HG02973 (cell line): ENCODE results near the gene RASL12.
"Not testable (repeated sequence)": the region's sequence is repeated elsewhere in the genome, so short reads cannot be mapped to it uniquely, and the experiment has no call there.

Experiments
- ATAC-seq: cut with Tn5 transposase; IDR thresholded peaks from one replicate; pipeline ENCODE4 v1.9.1; 2021; ENCODE audit warnings: moderate library complexity; ENCODE audit not compliant: unreplicated experiment

The RASL12 gene, protein sequence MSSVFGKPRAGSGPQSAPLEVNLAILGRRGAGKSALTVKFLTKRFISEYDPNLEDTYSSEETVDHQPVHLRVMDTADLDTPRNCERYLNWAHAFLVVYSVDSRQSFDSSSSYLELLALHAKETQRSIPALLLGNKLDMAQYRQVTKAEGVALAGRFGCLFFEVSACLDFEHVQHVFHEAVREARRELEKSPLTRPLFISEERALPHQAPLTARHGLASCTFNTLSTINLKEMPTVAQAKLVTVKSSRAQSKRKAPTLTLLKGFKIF

DNA sequence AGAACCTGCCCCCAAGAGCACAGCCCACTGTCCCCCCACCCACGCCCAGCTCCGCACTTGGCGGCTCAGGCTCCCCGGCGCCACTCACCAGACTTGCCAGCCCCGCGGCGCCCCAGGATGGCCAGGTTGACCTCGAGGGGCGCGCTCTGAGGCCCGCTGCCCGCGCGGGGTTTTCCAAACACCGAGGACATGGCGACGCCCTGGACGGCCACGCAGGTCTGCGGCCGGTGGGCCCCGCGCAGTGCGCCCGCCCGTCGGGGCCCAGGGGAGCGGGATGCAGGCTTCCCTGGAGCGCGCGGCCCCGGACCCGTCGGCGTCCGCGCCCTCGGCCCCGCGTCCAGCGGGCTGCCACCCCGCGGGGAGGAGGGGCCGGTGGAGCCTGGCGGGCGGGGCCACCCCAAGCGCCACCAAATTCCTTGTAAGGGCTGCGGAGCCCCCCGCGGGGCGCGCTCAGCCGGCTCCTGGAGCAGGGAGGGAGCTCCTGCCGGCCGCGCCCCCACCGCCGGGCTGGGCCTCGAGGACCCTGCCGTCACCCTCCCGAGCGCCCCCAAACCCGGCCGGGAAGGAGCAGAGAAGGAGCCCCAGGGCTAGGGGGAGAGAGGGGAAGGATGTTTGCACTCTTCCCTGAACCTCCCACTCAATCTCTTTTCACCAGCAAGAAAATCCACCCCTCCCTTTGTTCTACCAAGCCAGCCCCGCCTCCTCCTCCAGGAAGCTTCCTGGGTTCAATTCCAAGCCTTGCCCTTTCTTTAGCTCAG, at the start of gene RASL12:
Gene RASL12 (minus strand): TSS at position 347 of the 758 bp plus-strand sequence. CDS start 156 bp downstream, at position 191.
- ATAC-seq = no peak

DNA sequence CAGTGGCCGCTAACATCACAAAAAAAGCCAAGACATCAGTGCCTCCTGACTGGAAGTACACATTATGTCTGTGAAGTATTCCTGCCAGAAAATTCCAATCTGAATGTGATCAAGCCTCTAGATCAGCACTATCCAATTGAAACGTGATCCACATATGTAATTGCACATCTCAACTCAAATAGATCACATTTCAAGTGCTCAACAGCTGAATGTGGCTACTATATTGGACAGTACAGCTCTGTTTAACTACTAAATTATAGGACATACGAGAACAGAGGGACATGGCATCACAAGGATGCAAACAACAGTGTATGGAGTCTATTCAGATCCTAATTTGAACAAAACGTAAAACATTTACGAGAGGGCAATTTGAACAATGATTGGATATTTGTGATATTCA, 47.8 kb upstream of the RASL12 start:
- no peak for ATAC-seq

DNA sequence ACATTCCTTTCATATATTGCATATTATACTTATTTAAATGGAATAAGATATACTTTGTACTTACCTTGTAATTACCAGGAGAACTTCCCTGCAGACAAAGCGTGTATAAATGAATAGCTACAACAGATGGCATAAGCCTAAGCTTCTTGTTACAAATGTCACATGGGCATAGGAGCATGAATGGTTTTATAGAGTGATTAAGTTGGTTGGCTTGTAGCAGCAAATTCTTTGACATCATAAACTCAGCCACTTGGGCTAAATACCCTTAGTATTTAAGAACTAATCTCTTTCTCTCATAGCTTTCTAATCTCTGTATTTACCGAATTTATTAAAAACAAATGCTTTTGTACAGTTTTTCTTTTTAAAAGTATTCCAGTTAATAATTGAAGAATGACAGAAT, 47.3 kb upstream of the RASL12 start, which contains the start of gene UBAP1L:
Gene UBAP1L (minus strand): TSS at position 115 of the 400 bp plus-strand sequence. CDS start 8,985 bp downstream, outside the sequence.
- no peak for ATAC-seq

DNA sequence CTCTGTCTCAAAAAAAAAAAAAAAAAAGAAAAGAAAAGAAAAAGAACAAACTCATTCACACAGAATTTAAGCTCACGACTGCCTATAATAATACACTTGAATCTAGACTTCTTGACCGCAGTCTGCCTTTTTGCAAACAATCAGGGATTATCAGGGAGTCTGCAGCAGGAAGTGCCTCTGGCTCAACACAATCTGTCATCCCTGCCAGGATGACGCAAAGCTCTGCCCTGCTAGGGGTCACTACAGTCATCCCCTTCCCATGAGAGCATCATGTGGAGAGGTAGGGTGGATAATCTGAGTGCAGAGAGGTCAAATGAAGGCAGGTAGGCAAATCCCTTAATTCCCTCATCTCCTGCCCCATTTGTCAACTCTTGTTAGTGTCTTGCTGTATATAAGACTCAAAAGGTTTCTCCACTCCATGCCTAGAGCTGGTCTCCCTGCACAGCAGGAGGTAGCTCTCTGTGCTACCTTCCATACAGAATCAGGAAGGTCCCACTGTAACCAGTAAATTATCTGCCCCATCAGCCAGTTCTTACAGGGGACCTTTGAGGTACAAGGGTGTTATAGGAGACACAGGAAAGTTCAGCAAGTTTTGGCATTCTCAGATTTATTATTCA, 43.0 kb upstream of the RASL12 start:
- no peak for ATAC-seq

DNA sequence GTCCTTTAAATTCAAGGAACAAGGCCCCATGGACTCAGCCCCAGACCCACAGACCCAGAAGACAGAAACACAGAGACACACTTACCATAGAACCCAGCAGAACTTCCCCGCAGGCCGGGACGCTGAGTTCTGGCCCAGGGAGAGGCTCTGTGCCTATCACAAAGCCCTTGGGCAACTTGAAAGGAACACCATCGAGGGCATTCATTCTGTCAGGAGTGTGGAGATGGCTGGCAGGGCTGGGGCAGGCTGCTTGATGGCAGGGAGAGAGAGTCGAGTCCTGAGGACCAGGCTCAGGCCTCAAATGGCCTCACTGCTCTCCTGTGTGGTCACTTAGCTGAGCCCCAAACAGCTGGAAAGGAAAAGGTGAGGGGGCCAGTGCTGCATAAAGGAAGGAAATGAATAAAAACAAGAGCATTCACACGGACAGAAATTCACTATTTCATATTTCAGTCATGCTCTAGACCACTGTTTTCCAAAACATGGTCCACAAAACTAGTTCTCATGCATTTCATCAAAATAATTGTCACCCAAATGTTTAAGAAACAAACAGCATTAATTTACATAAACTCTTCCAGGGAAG, 38.3 kb upstream of the RASL12 start:
- no peak for ATAC-seq

DNA sequence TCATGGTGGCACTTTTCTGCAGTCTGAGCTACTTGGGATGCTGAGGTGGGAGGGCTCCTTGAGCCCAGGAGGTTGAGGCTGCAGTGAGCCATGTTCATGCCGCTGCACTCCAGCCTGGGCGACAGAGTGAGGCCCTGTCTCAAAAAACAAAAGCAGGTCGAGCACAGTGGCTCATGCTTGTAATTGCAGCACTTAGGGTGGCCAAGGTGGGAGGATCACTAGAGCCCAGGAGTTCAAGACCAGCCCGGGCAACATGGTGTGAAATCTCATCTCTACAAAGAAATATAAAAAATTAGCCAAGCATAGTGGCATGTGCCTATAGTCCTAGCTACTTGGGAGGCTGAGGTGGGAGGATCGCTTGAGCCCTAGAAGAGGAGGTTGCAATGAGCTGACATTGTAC, 37.2 kb upstream of the RASL12 start:
- no peak for ATAC-seq

DNA sequence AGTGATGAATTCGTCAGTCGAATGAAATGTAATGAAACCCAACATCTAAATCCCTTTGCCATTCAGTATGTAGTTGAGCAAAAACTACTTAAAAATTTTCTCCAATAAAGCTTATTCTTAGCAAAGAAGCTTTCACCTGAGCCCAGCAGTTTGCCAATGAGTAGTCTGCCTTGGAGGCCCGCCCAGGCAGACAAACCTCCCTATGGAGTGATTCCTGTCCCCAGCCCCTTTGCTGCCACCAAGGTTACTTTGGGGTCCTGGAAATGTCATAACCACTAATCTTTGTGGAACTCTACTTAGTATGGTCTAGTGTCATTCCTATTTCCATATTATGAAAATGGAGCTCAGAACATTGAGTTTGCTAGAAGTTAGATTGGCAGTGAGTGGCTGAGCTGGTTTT, 35.1 kb upstream of the RASL12 start:
- no peak for ATAC-seq

DNA sequence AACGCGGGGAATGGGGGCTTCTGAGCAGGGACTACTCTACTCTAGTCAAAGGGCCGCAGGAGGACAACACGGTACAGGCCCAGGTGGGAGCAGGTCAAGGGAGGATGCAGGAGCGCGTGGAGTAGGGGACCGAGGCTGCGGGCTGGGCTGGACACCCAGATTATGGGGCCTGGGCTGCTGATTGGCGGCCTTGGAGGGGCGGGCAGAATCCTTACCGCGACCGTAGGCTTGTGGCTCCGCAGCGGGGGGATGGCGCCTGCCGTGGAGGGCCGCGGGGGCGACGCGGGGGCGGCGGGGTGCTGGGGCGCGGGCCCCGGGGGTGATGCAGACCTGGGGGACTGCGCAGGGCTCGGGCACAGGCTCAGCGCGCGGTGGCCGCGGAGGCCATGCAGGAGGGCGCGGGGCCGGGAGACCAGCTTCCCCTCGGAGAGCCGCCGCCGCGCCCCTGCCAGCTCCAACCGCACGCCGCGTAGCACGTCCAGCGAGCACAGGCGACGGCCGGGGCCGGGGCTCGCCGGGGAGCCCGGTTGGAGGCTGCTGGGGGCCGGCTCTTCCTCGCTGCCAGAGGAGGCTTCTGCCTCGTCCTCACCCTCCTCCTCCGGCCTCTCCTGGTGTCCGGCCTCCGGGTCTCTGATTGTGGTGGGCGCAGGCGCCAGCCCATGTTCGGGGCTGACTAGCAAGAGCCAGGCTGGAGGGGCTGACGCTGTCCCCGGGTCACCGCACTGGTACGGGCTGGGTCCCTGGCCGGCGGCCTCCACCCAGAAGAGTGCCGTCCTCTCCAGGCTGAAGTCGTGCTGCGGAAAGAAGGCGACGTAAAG, 34.3 kb upstream of the RASL12 start:
- no peak for ATAC-seq

DNA sequence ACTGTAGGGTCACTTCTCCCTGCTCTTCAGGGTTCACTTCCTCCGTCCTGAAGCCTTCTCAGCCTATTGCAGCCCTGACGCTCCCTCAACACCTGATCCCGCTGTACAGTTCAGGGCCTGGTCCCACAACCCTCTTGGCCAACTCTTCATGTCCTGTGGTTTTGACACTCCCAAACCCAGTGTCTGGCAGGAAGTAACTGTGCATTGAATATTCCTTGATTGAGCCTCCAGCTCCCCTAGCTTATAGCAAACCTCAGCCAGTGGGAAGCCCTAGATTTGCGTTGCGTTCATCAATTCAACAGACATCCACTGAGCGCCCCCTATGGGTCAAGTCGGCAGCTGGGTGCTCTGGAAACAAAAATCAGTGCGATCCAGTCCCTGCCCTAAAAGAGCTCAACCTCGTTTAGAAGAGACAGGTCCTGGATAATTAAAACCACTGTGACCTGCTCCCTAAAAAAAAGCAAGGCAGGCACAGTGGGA, 33.7 kb upstream of the RASL12 start:
- no peak for ATAC-seq

DNA sequence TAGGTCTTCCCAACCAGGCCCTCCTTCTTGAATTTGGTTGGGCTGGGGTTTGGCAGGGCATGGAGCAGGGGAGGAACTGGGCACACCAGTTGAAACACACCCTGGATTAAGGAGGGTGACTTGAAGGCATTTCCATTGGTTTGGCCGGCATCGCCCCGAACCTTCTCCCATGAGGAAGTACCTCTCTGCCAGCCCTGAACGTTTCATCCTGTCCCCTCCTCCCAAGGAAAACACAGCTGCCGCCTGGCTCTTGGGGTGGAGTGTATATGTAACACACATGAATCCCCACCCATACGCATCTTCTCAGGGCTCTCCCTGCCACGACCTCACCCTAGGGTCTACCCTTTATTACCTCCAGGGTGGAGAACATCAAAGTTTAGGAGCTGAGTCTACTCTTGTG, 32.7 kb upstream of the RASL12 start:
- ATAC-seq = no peak

DNA sequence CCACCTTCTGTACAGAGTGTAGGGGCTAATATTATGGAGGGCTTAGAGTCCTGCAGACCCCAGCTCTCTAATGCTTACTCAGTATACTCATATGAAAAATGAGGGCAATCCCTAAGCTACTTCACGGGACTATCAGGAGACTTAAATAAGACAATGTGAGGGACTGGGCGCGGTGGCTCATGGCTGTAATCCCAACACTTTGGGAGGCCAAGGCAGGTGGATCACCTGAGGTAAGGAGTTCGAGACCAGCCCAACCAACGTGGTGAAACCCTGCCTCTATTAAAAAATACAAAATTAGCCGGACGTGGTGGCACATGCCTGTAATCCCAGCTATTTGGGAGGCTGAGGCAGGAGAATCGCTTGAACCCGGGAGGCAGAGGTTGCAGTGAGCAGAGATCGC, 32.0 kb upstream of the RASL12 start:
- not testable (repeated sequence) for ATAC-seq

DNA sequence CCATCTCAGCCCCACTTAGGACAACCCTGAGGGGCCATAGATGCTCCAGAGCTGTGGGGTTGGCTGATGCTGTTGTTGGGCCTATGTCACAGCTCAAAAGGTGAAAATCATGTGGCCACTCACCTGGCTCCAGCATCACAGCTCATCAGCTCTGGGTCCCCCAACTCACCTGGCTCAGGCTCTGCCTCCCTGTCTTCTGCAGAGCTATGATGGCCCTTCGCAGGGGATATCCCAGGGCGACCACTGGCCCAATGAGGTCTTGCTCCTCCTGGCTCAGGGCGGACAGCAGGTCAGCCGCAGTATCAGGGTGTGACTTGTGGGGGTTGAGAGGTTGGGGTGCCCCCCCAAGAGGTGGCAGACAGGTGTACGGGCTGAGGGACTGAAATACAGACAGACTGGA, 31.5 kb upstream of the RASL12 start:
- no peak for ATAC-seq

DNA sequence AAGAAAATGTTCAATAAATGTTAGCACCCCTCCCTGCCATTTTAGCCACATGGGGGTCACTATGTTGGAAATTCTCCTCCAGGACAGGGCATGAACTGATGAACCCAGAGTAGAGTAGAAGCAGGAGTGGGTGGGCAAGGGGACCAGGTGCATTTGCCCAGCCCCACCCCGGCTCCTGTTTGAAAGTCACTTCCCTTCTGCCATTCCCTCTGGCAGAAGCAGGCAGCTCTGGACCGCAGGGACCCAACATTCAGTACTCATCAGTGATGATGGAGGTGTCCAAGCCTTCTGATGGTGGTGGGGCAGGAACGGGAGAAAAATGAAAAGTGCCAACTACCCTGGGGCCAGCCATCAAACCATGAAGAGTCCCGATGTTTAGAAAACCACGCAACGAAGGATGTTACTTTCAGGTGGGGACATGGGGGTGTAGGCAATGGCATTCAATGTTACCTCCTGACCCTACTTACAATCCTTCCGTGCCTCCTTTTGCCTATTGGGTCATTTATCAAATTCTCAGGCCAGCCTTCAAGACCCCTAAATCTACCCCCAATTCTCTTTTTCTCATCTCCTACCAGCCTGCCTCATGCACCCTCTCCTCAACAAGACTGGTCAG, 30.0 kb upstream of the RASL12 start:
- no peak for ATAC-seq

DNA sequence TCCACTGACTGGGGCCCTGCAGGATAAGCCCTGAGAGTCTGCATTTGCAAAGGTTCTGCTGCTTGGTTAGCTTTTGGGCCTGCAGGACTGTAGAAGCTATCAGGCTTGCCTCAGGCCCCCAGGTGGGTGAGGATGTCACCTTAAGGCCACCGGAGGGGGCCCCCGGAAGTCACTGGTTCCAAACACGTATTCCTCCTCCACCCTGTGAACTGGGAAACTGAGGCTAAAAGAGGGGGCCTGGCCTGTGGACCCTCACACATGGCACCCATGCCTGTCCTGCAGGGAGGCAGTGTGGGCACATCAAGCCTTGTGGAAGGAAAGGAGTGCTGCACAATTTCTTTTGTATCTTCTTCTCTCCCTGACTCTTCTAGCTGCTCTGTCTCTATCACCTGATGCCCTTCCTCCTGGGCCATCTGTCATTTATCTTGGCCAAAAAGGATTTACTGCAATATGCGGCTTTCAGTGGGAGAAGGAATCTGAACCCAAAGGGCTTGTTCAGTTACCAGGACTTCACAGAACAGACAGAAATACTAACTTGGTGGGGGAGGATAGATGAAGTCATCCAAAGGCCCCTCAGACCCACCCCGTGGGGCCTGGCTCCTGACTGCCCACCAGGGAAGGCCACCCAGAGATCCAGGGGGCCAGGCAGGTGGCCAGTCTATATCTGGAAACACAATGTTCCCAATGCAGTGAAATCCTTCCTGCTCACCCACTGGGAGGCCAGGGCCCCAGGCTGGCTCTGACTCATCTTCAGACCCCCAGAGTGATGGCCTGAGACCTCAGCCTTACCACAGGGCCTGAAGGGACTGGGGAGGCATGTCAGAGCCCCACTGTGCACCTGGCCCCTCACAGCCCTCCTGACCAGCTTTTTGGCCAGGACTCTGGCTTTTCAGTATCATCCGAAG, 28.9 kb upstream of the RASL12 start:
- ATAC-seq = no peak

DNA sequence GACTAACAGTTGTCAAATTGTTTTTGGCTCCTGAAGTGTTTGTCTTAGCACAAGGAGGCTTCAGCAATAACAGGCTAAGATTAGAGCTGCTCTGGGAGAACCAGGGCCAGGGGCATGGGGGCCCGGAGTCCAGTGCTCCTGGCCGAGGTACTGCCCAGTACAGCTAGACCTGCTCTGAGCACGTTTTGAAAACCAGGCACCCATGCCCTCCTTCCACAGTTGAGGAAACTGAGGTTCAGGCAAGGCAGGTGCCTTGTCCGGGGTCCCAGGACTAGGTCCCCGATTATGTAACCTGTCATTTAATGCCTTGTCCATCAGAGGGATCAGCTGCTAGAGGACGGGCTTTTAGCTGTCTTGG, 27.9 kb upstream of the RASL12 start:
- ATAC-seq = no peak

DNA sequence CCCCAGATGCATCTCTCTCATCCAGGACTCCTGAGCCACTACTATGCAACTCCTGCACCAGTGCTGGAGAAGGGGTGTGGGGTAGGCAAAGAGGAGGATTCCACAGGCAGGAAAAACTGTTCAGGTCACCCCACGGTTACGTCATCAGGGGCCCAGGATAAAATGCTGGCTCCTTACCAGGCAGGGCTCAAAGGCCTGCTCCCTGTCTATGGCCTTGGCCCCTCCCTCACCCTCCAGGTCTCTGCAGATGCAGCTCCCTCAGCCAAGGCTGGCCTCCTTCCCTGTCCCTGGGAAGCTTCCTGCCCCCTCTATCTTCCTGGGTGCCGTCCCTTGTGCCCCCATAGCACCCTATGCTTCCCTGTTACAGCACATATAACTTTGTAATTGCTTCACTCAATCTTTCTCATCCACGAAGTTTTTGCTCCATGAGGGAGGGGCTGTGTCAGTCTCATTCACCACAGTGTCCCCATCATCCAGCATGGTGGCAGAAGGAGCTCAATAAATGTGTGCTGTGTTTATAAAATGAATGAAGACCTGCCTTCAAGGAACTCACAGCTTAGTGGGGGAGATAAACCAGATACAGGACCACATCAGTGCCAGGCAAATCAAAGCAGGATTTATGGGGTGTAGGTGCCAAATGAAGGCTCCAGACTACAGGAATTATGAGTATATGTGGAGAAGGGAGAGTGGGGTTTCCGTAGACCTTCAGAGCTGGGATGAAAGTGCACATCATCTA, 27.4 kb upstream of the RASL12 start:
- no peak for ATAC-seq

DNA sequence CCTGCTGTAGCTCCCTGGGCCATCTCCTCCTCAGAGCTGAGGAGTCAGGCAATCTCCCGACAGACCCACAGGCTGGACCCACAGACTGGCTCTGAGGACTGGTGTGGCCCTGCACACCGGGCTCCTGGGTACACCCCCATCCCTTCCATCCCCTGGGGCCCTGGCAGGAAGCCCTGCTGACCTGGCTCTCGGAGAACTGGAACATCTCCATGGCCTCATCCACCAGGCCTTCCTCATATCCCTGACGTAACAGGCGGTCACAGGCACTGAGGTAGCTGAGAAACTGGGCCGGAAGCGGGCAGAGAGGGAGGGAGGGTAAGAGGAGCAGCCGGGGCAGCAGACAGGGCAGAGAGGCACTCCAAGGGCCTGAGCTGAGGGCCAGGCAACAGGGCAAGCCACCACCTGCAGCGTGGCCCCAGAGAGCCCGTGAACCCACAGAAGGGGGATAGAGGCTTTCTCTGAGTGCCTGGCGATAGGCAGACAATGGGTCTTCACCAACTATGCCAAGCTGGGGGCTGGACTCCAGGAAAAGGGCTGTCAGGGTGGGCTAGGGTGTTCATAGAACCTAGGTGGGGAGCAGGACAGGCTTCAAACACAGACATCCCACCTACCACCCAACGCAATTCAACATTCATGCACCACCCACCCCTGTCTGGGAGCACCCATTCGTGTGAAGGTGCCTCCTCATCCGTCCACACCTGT, 26.7 kb upstream of the RASL12 start:
- ATAC-seq = no peak

DNA sequence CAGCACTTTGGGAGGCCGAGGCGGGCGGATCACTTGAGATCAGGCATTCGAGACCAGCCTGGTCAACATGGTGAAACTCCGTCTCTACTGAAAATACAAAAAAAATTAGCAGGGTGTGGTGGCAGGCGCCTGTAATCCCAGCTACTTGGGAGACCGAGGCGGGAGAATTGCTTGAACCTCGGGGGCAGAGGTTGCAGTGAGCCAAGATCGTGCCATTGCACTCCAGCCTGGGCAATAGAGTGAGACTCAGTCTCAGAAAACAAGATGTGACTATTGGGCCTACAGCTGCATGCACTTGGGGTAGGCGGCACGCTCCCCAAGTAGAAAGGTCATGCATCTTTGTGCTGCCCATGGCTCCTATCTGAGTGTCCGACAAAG, 26.0 kb upstream of the RASL12 start:
- not testable (repeated sequence) for ATAC-seq
